Measurements from ENCODE around the gene MYH7.
A peak's percentile ranks its signal among the peaks of the same experiment; 100 is the strongest.

Gene MYH7

GRCh38 chr14:23409966-23410635, 25.4 kb downstream of the MYH7 start:
- FAIRE-seq (no peak), DNase-seq (ENCODE audit: insufficient read length) (no peak)
- TF ChIP-seq TAF1 (IDR thresholded peaks at IDR 0.05; ENCODE audit: borderline replicate concordance, low read depth, low read length) (no peak), POLR2A (IDR thresholded peaks at IDR 0.05; ENCODE audit: low read depth, low read length) (no peak), POLR2AphosphoS5 (IDR thresholded peaks at IDR 0.05; ENCODE audit: low read depth, low read length) (no peak)

- FAIRE-seq (no peak), DNase-seq (ENCODE audit: insufficient read length) (peak; percentile 48)
- TF ChIP-seq POLR2A (IDR thresholded peaks at IDR 0.05; ENCODE audit: low read depth, low read length): no peak
- TF ChIP-seq TAF1 (IDR thresholded peaks at IDR 0.05; ENCODE audit: borderline replicate concordance, low read depth, low read length): no peak
- TF ChIP-seq POLR2AphosphoS5 (IDR thresholded peaks at IDR 0.05; ENCODE audit: low read depth, low read length): no peak
Measured at GRCh38 chr14:23409475-23409874, 26.0 kb downstream of the MYH7 start.

- FAIRE-seq (no peak), DNase-seq (ENCODE audit: insufficient read length) (no peak)
- TF ChIP-seq POLR2AphosphoS5 (IDR thresholded peaks at IDR 0.05; ENCODE audit: low read depth, low read length) (no peak), POLR2A (IDR thresholded peaks at IDR 0.05; ENCODE audit: low read depth, low read length) (no peak), TAF1 (IDR thresholded peaks at IDR 0.05; ENCODE audit: borderline replicate concordance, low read depth, low read length) (no peak)
Measured at GRCh38 chr14:23408307-23408630, 27.2 kb downstream of the MYH7 start.

GRCh38 chr14:23407516-23408306, 27.7 kb downstream of the MYH7 start, which contains the start of gene MYH6:
TSS of gene MYH6 (minus strand) at chr14:23408273. CDS start at chr14:23407223, 1,050 bp downstream.
- no peak for DNase-seq (ENCODE audit: insufficient read length)
- no peak for TF ChIP-seq POLR2A (IDR thresholded peaks at IDR 0.05; ENCODE audit: low read depth, low read length)
- FAIRE-seq: no peak

- DNase-seq (ENCODE audit: insufficient read length): no peak
- TF ChIP-seq POLR2AphosphoS5 (IDR thresholded peaks at IDR 0.05; ENCODE audit: low read depth, low read length) (no peak), POLR2A (IDR thresholded peaks at IDR 0.05; ENCODE audit: low read depth, low read length) (no peak), TAF1 (IDR thresholded peaks at IDR 0.05; ENCODE audit: borderline replicate concordance, low read depth, low read length) (no peak)
- no peak for FAIRE-seq
Measured at GRCh38 chr14:23406725-23407355, 28.6 kb downstream of the MYH7 start.

GRCh38 chr14:23406244-23406643, 29.2 kb downstream of the MYH7 start:
- FAIRE-seq (no peak), DNase-seq (ENCODE audit: insufficient read length) (no peak)
- no peak for TF ChIP-seq POLR2AphosphoS5 (IDR thresholded peaks at IDR 0.05; ENCODE audit: low read depth, low read length)
- TF ChIP-seq POLR2A (IDR thresholded peaks at IDR 0.05; ENCODE audit: low read depth, low read length): no peak
- no peak for TF ChIP-seq TAF1 (IDR thresholded peaks at IDR 0.05; ENCODE audit: borderline replicate concordance, low read depth, low read length)

- TF ChIP-seq POLR2A (IDR thresholded peaks at IDR 0.05; ENCODE audit: low read depth, low read length) (no peak), POLR2AphosphoS5 (IDR thresholded peaks at IDR 0.05; ENCODE audit: low read depth, low read length) (no peak), TAF1 (IDR thresholded peaks at IDR 0.05; ENCODE audit: borderline replicate concordance, low read depth, low read length) (no peak)
- FAIRE-seq: no peak
- no peak for DNase-seq (ENCODE audit: insufficient read length)
Measured at GRCh38 chr14:23405516-23406025, 29.9 kb downstream of the MYH7 start.

GRCh38 chr14:23405096-23405495, 30.4 kb downstream of the MYH7 start:
- DNase-seq (ENCODE audit: insufficient read length): no peak
- FAIRE-seq: no peak
- TF ChIP-seq TAF1 (IDR thresholded peaks at IDR 0.05; ENCODE audit: borderline replicate concordance, low read depth, low read length) (no peak), POLR2A (IDR thresholded peaks at IDR 0.05; ENCODE audit: low read depth, low read length) (no peak), POLR2AphosphoS5 (IDR thresholded peaks at IDR 0.05; ENCODE audit: low read depth, low read length) (no peak)

GRCh38 chr14:23404331-23404900, 31.0 kb downstream of the MYH7 start:
- TF ChIP-seq POLR2AphosphoS5 (IDR thresholded peaks at IDR 0.05; ENCODE audit: low read depth, low read length) (no peak), TAF1 (IDR thresholded peaks at IDR 0.05; ENCODE audit: borderline replicate concordance, low read depth, low read length) (no peak), POLR2A (IDR thresholded peaks at IDR 0.05; ENCODE audit: low read depth, low read length) (no peak)
- FAIRE-seq (no peak), DNase-seq (ENCODE audit: insufficient read length) (no peak)

GRCh38 chr14:23403908-23404307, 31.6 kb downstream of the MYH7 start:
- DNase-seq (ENCODE audit: insufficient read length) (no peak), FAIRE-seq (no peak)
- TF ChIP-seq POLR2A (IDR thresholded peaks at IDR 0.05; ENCODE audit: low read depth, low read length) (no peak), TAF1 (IDR thresholded peaks at IDR 0.05; ENCODE audit: borderline replicate concordance, low read depth, low read length) (no peak), POLR2AphosphoS5 (IDR thresholded peaks at IDR 0.05; ENCODE audit: low read depth, low read length) (no peak)

GRCh38 chr14:23403139-23403438, 32.4 kb downstream of the MYH7 start:
- FAIRE-seq: no peak
- DNase-seq (ENCODE audit: insufficient read length): no peak
- no peak for TF ChIP-seq TAF1 (IDR thresholded peaks at IDR 0.05; ENCODE audit: borderline replicate concordance, low read depth, low read length)
- TF ChIP-seq POLR2AphosphoS5 (IDR thresholded peaks at IDR 0.05; ENCODE audit: low read depth, low read length): no peak
- TF ChIP-seq POLR2A (IDR thresholded peaks at IDR 0.05; ENCODE audit: low read depth, low read length): no peak
